Epidermal melanocyte (primary cell): ENCODE results near the gene FAXC.
"Not testable (repeated sequence)": the region's sequence is repeated elsewhere in the genome, so short reads cannot be mapped to it uniquely, and the experiment has no call there.

ENCODE experiments used
- DNase-seq: peaks from one replicate; pipeline ENCODE4 v3.0.0; 2011; ENCODE audit warnings: low spot score; ENCODE audit not compliant: insufficient read length

The FAXC gene

GRCh38 chr6:99287523-99287922 lies 62.0 kb downstream of the FAXC start:
- no peak for DNase-seq

GRCh38 chr6:99285881-99286280 lies 63.6 kb downstream of the FAXC start:
- no peak for DNase-seq

GRCh38 chr6:99282479-99283062 lies 66.9 kb downstream of the FAXC start:
- no peak for DNase-seq

GRCh38 chr6:99276747-99277146 lies 72.7 kb downstream of the FAXC start:
- DNase-seq: no peak

- no peak for DNase-seq
Observed at GRCh38 chr6:99270826-99271225, 78.6 kb downstream of the FAXC start.

- DNase-seq: no peak
Observed at GRCh38 chr6:99270030-99270429, 79.4 kb downstream of the FAXC start.

- no peak for DNase-seq
Observed at GRCh38 chr6:99269207-99269606, 80.3 kb downstream of the FAXC start.

GRCh38 chr6:99266996-99267395 lies 82.5 kb downstream of the FAXC start:
- not testable (repeated sequence) for DNase-seq

- not testable (repeated sequence) for DNase-seq
Observed at GRCh38 chr6:99265447-99265846, 84.0 kb downstream of the FAXC start.

- no peak for DNase-seq
Observed at GRCh38 chr6:99254616-99255550, 94.6 kb downstream of the FAXC start.

GRCh38 chr6:99253271-99253670 lies 96.2 kb downstream of the FAXC start:
- no peak for DNase-seq

GRCh38 chr6:99252421-99252820 lies 97.1 kb downstream of the FAXC start:
- no peak for DNase-seq

GRCh38 chr6:99250476-99250875 lies 99.0 kb downstream of the FAXC start:
- no peak for DNase-seq

- DNase-seq: no peak
Observed at GRCh38 chr6:99246602-99247001, 102.9 kb downstream of the FAXC start.

GRCh38 chr6:99241905-99242534 lies 107.5 kb downstream of the FAXC start:
- DNase-seq: peak; percentile 41

- no peak for DNase-seq
Observed at GRCh38 chr6:99236010-99236409, 113.5 kb downstream of the FAXC start.

- no peak for DNase-seq
Observed at GRCh38 chr6:99233219-99233618, 116.3 kb downstream of the FAXC start.

- no peak for DNase-seq
Observed at GRCh38 chr6:99232056-99232455, 117.4 kb downstream of the FAXC start.

- DNase-seq: no peak
Observed at GRCh38 chr6:99225172-99225571, 124.3 kb downstream of the FAXC start.
